ENCODE data around the gene JARID2. TPM values are rescaled to one million over a fixed set of nuclear protein-coding genes. Genes with fewer than 3 reads are reported as not detected.
A peak's percentile ranks its signal among the peaks of the same experiment; 100 is the strongest.

JARID2 gene
- total and polyA plus RNA-seq, 2 of the 13 experiments (the other 11 are each of a cell fraction or from before 2014, with no cell fraction given): 7.5 to 10.3 TPM

DNA sequence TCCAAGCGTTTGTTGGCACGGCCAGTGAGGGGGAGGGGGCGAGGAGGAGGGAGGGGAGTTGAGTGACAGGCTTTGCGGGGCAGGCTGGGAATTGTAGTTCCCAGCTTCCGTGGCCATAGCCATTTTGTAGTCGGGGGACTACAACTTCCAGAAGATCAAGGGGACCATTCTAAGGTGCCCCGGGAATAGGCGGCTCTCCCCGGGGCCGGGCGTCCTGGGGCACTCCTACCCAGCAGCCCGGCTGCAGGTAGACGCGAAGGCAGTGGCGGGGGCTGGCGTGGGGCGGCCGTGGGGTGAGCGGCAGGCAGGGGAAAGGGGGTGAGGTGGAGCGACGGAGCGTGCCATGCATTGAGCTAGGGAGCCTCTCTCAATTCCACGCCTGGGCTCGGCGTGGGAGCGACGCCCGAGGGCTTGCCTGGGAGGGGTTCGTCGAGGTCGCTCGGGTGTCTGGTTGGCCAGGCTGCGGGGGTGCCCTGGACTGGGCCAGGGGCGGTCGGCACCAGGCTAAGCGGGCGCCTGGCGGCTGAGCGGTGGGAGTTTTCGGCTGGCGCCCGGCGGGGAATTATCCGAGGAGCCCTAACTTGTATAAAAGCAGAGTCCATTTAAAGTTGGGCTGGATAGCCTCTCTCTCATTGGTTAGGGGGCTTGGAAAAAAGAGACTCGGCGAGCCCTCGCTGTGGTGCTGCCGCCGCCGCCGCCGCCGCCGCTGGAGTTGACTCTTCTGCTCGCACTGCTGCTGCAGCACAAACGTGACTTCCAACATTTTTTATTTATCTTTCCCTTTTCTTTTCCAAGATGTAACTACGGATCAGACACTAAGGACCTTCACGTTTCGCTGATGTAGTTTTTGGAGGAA, at the start of gene JARID2 (continued):
- TF ChIP-seq, protein P1, sequence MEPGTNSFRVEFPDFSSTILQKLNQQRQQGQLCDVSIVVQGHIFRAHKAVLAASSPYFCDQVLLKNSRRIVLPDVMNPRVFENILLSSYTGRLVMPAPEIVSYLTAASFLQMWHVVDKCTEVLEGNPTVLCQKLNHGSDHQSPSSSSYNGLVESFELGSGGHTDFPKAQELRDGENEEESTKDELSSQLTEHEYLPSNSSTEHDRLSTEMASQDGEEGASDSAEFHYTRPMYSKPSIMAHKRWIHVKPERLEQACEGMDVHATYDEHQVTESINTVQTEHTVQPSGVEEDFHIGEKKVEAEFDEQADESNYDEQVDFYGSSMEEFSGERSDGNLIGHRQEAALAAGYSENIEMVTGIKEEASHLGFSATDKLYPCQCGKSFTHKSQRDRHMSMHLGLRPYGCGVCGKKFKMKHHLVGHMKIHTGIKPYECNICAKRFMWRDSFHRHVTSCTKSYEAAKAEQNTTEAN (CRISPR knock-in tag; conservative IDR thresholded peaks at IDR 0.05): 0 out of 2 replicates have a peak, but pooled peaks have one; percentile 40
- TF ChIP-seq, protein P2, sequence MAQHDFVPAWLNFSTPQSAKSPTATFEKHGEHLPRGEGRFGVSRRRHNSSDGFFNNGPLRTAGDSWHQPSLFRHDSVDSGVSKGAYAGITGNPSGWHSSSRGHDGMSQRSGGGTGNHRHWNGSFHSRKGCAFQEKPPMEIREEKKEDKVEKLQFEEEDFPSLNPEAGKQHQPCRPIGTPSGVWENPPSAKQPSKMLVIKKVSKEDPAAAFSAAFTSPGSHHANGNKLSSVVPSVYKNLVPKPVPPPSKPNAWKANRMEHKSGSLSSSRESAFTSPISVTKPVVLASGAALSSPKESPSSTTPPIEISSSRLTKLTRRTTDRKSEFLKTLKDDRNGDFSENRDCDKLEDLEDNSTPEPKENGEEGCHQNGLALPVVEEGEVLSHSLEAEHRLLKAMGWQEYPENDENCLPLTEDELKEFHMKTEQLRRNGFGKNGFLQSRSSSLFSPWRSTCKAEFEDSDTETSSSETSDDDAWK (CRISPR knock-in tag; IDR thresholded peaks at IDR 0.05): no peak
- TF ChIP-seq RFX1 (IDR thresholded peaks at IDR 0.05) (no peak), HIVEP1 (CRISPR knock-in tag; IDR thresholded peaks at IDR 0.05) (peak; percentile 62; the same call in 1 of the 2 replicates), ZNF343 (CRISPR knock-in tag; IDR thresholded peaks at IDR 0.05) (0 out of 2 replicates have a peak, but pooled peaks have one; percentile 27), ZNF780A (CRISPR knock-in tag; IDR thresholded peaks at IDR 0.05) (no peak), NFATC3 (CRISPR knock-in tag; IDR thresholded peaks at IDR 0.05) (no peak), ZEB1 (IDR thresholded peaks at IDR 0.05; ENCODE audit: insufficient replicate concordance, low read depth) (no peak), HNF4A (CRISPR knock-in tag; IDR thresholded peaks at IDR 0.05) (peak; percentile 46), CHCHD3 (CRISPR knock-in tag; IDR thresholded peaks at IDR 0.05) (no peak), ZBTB21 (CRISPR knock-in tag; IDR thresholded peaks at IDR 0.05) (no peak; the same call in 1 of the 2 replicates), ZNF605 (CRISPR knock-in tag; IDR thresholded peaks at IDR 0.05) (peak; percentile 65; the same call in 1 of the 2 replicates), ZNF746 (CRISPR knock-in tag; IDR thresholded peaks at IDR 0.05) (peak; percentile 70; the same call in 1 of the 2 replicates), PLRG1 (conservative IDR thresholded peaks at IDR 0.05) (no peak), KLF13 (CRISPR knock-in tag; IDR thresholded peaks at IDR 0.05) (no peak), ISL2 (CRISPR knock-in tag; IDR thresholded peaks at IDR 0.05) (peak; percentile 41), FOXJ3 (CRISPR knock-in tag; IDR thresholded peaks at IDR 0.05; ENCODE audit: borderline replicate concordance) (peak; percentile 4; the same call in 1 of the 2 replicates), ZNF331 (CRISPR knock-in tag; IDR thresholded peaks at IDR 0.05) (no peak; the same call in 1 of the 2 replicates), MIXL1 (CRISPR knock-in tag; IDR thresholded peaks at IDR 0.05) (0 out of 2 replicates have a peak, but pooled peaks have one; percentile 19), SP2 (CRISPR knock-in tag; IDR thresholded peaks at IDR 0.05) (peak; percentile 63), ELF4 (CRISPR knock-in tag; IDR thresholded peaks at IDR 0.05; ENCODE audit: borderline replicate concordance) (no peak; the same call in 1 of the 2 replicates), SMARCC2 (IDR thresholded peaks at IDR 0.05) (no peak), NCOA1 (CRISPR knock-in tag; IDR thresholded peaks at IDR 0.05) (peak; percentile 90)
- TF ChIP-seq, protein P3, sequence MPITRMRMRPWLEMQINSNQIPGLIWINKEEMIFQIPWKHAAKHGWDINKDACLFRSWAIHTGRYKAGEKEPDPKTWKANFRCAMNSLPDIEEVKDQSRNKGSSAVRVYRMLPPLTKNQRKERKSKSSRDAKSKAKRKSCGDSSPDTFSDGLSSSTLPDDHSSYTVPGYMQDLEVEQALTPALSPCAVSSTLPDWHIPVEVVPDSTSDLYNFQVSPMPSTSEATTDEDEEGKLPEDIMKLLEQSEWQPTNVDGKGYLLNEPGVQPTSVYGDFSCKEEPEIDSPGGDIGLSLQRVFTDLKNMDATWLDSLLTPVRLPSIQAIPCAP (CRISPR knock-in tag; IDR thresholded peaks at IDR 0.05; ENCODE audit: low read depth): 0 out of 2 replicates have a peak, but pooled peaks have one; percentile 33
- TF ChIP-seq, protein P4, sequence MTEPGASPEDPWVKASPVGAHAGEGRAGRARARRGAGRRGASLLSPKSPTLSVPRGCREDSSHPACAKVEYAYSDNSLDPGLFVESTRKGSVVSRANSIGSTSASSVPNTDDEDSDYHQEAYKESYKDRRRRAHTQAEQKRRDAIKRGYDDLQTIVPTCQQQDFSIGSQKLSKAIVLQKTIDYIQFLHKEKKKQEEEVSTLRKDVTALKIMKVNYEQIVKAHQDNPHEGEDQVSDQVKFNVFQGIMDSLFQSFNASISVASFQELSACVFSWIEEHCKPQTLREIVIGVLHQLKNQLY (CRISPR knock-in tag; IDR thresholded peaks at IDR 0.05): no peak
- TF ChIP-seq, protein P5, sequence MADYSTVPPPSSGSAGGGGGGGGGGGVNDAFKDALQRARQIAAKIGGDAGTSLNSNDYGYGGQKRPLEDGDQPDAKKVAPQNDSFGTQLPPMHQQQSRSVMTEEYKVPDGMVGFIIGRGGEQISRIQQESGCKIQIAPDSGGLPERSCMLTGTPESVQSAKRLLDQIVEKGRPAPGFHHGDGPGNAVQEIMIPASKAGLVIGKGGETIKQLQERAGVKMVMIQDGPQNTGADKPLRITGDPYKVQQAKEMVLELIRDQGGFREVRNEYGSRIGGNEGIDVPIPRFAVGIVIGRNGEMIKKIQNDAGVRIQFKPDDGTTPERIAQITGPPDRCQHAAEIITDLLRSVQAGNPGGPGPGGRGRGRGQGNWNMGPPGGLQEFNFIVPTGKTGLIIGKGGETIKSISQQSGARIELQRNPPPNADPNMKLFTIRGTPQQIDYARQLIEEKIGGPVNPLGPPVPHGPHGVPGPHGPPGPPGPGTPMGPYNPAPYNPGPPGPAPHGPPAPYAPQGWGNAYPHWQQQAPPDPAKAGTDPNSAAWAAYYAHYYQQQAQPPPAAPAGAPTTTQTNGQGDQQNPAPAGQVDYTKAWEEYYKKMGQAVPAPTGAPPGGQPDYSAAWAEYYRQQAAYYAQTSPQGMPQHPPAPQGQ (CRISPR knock-in tag; IDR thresholded peaks at IDR 0.05; ENCODE audit: borderline replicate concordance): no peak

Data from HepG2 (cell line).